GF-D8 (cell line): ENCODE results near the gene MAGI3.
"Not testable (repeated sequence)": the region's sequence is repeated elsewhere in the genome, so short reads cannot be mapped to it uniquely, and the experiment has no call there.

Source experiments
- DNase-seq: peaks from one replicate; lab custom pipeline; 2025; lab: John Stamatoyannopoulos, UW

MAGI3 gene

DNA sequence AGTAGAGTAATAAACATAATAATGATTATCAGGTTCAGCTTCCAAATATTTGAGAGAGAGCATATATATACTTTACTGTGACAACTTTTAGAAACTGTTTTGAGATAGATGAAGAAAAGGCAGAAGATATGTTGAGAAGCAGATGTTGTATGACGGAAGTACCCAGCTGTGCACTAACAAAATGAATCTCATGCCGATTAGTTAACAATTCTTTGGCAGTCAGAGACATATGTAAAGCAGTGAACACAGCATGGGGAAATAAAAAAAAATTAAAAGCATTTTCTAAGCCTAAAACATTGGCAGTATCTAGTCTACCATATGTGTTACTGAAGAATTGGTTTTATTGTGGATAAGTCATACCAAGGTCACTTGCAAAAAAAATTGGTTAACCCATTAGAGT is 51.8 kb downstream of the MAGI3 start:
- DNase-seq: no peak

DNA sequence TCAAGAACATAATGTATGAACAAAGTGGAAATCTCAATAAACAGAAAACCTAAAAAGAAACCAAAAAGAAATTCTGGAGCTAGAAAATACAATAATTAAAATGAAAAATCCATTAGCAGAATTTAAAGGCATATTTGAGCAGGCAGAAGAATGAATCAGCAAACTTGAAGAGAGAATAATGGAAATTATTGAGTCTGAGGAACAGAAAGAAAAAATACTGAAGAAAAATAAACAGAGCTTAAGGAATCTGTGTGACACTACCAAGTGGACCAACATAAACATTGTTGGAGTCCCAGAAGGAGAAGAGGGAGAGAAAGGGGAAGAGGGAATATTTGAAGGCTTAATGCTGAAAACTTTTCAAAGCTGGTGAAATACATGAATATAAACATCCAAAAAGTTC is 54.5 kb downstream of the MAGI3 start:
- no peak for DNase-seq

DNA sequence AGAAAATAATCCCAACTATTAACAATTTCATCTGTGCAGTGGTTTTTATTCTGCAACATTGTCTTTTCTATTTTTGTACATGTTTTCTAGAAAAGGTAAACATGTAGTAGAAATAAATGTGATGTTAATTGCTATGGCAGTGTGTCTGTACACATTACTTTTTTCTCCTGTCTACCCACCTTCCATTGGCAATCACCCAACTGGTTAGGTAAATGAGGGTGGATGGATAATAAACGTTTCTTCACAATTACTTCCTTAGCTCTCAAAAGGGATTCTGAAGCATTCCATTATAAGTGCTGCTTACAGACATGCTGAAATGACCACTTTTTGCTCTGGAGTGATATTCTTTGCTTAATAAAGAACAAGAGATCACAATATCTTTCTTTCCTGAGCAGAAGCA is 61.4 kb downstream of the MAGI3 start:
- no peak for DNase-seq

DNA sequence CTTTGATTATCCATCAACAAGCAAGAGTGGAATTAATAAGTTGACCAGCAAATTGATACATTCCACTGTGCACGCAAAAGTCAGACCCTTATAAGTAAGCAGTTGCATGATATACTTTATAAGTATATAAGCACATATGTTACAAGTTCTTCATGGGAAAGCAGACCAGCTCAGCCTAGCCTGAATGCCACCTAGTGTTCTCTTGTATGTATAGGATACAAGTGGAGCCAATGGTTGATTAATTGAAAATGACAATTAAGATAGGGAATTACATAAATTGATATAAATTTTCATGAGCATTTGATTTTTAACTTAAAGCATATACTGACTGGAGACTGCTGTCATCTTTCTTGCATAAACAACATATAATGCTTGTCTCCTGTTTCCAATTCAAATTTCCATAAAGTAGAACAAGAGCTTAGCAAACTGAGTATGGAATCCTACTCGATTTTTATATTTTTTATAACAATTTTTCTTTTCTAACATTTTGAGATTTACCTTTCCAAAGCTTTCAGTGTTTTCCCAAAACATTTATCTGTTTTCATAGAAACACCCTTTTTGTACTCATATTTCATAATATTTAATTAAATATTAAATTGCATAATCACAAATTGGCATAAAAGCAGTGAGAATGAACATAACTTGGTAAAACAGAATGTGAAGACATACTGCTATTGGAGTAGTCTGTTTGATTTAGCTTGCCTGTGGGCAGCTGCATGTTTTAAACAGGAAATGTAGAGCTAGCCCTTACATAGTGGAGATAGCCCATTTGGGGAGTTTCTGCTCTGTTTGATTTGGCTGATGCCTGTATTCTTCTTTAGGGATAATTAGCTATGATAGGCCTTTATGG is 62.8 kb downstream of the MAGI3 start:
- no peak for DNase-seq

DNA sequence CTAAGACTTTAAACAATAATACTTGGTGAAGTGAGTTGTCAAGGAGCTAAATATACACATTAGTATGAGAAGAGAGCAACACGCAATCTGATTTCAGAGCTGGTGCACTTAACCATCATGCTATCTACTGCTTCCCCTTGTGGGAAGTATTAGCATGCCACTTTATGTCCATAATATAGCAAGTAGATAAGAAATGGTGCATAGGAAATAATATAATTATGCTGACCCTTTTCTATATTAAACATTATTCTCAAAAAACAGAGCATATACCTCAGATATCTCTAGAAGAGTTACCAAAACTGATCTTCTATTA is 63.4 kb downstream of the MAGI3 start:
- no peak for DNase-seq

DNA sequence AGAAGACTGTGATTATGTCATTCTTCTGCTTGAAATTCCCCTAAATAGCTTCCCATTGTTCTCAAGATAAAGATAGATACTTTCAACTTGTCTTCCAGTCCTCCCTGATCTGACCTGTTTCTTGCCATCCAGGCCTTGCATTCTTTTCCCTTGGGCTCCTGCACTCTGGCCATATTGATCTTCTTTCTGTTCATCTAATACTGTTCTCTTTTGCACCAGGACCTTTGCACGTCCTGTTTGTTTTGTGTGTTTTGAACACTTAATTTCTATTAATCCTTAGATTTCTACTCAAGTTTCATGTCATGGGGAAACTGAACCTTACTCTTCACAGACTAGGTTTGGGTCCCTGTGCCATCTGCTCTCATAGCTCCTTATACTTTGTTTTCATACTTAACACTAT is 65.1 kb downstream of the MAGI3 start:
- no peak for DNase-seq

DNA sequence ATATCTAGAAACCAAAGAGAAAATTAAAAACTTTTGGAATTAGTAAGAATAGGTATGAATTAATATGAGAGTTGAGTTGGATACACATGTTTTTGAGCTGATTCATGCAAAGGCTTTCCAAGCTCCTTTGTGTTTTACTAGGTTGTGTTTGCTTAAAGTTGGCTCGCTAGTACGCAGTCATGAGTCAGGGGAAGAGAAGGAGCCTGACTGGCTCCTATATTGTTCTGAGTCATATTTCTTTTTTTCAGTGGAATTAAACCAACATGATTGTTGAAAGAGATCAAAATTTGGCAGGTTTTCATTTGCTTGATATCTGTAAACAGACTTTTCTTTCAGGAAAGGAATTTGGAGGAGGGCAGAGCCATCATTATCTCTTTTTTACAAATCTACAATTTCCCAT is 66.7 kb downstream of the MAGI3 start:
- DNase-seq: no peak

DNA sequence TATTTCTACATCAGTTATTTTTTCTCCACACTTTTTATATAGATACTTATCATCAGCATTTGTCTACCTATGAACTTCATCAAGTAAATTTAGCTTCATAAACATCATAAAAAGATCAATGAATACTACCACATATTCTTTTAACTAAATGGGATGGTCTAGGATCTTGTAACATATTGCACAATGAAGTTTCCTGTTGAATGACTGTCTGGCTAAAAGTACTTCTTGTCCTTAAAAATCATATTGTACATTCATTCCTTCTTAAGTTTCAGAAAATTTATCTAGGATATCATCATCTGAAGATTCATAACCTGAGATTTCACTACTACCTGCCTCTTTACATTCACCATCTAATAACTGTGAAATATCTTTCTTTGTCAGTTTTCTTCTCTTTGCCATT is 69.0 kb downstream of the MAGI3 start:
- no peak for DNase-seq

DNA sequence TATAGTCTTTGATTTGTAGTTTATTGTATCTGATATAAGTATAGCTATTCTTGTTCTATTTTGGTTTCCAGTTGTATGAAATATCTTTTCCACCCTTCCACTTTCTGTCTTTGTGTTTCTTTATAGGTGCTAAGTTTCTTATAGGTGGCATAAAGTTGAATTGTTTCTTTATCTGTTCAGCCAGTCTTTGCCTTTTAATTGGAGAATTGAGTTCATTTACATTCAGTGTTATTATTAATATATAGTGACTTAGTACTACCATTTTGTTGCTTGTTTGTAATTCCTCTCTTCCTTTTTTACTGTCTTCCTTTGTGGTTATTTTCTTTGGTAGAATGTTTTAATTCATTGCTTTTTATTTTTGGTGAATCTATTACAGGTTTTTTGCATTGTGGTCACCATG is 77.7 kb downstream of the MAGI3 start:
- DNase-seq: no peak

DNA sequence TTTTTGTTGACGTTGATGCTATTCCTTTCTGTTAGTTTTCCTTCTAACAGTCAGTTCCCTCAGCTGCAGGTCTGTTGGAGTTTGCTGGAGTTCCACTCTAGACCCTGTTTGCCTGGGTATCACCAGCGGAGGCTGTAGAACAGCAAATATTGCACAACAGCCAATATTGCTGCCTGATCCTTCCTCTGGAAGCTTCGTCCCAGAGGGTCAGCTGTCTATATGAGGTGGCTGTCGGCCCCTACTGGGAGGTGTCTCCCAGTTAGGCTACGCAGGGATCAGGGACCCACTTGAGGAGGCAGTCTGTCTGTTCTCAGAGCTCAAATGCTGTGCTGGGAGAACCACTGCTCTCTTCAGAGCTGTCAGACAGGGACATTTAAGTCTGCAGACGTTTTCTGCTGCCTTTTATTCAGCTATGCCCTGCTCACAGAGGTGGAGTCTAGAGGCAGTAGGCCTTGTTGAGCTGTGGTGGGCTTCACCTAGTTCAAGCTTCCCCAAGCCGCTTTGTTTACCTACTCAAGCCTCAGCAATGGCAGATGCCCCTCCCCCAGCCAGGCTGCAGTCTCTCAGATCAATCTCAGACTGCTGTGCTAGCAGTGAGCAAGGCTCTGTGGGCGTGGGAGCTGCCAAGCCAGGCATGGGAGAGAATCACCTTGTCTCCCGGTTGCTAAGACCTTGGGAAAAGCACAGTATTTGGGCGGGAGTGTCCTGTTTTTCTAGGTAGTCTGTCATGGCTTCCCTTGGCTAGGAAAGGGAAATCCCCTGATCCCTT is 88.3 kb downstream of the MAGI3 start:
- DNase-seq: not testable (repeated sequence)

DNA sequence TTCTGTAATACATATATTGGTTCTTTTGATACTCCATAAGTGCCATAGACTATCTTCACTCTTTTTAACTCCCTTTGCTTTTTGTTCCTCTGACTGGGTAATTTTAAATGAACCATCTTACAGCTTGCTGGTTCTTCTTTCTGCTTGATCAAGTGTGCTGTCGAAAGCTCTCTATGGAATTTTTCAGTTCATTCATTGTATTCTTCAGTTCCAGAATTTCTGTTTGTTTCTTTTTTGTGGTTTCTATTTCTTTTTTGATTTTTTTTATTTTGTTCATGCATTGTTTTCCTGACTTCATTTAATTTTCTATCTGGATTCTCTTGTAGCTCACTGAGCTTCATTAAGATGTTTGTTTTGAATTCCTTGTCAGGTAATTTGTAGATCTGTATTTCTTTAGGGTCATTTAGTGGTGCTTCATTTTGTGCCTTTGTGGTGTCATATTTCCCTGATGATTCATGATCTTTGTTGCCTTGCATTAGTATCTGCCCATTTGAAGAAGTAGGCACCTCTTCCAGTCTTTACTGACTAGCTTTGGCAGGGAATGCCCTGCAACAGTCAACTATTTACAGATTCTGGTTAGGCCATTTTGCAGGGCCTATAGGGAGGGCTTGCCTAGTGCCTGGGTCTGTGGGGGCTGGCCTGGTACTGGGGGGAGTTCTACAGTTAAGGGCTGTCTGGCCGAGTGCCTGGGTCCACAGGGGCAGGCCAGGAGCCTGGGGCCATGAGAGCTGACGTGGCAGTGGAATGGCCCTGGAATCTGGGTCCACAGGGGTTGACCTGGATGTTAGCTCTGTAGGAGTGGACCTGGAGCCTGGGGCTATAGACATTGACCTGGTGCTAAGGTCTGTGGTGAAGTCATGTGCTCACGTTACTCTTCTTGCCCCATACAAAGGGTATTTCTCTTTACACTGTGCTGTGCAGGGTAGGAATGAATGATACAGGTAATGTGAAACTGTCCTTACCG is 89.7 kb downstream of the MAGI3 start:
- no peak for DNase-seq

DNA sequence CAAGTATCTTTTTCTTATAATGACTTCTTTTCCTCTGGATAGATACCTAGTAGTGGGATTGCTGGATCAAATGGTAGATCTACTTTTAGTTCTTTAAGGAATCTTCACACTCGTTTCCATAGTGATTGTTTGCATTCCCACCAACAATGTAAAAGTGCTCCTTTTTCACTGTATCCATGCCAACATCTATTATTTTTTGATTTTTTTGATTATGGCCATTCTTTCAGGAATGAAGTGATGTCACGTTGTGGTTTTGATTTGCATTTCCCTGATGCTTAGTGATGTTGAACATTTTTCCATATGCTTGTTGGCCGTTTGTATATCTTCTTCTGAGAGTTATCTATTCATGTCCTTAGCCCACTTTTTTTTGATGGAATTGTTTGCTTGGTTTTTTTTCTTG is 94.8 kb downstream of the MAGI3 start:
- DNase-seq: not testable (repeated sequence)

DNA sequence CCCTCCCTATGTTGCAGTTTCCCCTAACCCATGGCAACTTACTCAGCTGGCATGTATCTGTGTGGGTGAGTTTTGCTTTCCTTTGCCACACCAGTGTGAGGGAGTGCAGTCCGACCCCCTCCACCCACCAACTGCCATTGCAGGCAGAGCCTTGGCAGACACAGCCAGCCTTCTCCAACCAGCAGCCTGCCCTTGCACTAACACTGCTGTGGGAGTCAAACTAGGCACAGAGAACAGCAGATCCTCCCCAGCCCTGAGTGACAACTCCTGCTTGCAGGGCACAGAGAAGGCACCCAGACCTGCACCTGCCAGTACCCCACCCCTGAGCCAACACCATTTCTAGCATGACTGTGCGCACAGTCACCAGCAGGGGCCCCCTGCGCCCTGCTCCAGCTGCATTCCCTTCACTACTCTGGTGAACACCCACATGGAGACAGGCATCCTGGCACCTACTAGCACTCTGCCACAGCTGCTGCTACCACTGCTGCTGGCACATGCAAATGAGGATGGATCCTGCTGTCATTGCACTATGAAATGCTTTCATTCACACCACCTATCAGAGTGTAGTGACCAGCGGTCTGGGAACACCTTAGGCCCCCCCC is 98.4 kb downstream of the MAGI3 start:
- DNase-seq: no peak

DNA sequence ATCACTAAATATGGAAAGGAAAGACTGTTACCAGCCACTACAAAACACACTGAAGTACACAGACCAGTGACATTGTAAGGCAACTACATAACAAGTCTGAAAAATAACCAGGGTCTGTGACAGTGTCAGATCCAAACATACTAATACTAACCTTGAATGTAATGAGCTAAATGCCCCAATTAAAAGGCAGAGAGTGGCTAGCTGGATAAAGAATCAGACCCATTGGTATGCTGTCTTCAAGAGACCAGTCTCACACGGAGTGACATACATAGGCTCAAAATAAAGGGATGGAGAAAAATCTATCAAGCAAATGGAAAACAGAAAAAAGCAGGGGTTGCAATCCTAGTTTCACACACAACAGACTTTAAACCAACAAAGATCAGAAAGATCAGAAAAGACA is 100.1 kb downstream of the MAGI3 start:
- no peak for DNase-seq

DNA sequence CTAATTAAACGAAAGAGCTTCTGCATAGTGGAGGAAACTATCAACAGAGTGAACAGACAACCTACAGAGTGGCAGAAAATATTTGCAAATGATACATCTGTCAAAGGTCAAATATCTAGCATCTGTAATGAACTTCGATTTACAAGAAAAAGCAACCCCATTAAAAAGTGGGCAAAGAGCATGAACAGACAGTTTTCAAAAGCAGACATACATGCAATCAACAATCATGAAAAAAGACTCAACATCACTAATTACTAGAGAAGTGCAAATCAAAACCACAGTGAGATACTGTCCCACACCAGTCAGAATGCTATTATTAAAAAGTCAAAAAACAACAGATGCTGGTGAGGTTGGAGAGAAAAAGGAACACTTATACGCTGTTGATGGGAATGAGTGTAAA is 103.2 kb downstream of the MAGI3 start:
- DNase-seq: no peak

DNA sequence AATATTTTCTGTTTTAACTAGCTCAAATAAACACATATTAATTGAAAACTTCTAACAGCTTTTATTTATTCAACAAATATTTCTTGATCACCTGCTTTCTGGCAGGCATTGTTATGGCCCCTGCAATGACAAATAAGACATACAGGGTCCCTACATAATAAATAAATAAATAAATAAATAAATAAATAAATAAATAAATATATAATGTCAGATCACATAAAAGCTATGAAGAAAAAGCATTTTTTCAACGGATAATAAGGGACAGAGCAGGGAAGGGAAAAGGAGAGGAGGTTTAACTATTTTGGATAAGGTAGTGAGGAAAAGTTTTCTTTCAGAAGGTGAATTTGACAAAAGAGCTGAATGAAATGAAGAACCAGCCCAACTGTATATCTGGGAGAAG is 115.0 kb downstream of the MAGI3 start:
- DNase-seq: no peak

DNA sequence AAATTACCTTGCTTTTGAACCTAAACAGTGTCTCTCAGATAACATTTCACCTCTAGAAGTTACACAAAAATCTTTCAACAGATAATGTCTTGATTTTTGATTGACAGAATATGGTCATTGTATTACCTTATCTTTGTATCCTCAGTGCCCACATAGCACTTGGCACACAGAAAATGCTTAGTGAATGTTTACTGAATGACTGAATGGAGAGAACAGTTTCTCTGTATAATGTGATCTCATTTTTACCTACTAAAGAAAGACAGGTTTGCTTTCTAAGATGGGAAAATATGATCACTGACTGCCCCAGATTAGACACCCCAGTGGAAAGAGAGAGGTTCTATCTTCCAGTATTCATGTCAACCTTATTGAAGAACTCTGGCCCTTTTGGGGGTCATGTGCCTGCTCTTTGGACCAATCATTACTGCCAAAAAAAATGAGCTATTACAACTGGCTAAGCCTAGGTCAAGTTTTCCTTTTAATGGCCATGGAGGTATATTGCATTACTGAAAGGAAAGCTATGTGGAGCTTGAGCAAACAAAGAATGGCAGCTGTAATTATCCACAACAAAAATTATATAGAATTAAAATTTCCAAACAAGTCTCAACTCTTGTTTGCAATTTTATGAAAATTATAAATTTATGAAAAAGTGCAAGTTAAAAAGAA is 117.4 kb downstream of the MAGI3 start:
- no peak for DNase-seq

DNA sequence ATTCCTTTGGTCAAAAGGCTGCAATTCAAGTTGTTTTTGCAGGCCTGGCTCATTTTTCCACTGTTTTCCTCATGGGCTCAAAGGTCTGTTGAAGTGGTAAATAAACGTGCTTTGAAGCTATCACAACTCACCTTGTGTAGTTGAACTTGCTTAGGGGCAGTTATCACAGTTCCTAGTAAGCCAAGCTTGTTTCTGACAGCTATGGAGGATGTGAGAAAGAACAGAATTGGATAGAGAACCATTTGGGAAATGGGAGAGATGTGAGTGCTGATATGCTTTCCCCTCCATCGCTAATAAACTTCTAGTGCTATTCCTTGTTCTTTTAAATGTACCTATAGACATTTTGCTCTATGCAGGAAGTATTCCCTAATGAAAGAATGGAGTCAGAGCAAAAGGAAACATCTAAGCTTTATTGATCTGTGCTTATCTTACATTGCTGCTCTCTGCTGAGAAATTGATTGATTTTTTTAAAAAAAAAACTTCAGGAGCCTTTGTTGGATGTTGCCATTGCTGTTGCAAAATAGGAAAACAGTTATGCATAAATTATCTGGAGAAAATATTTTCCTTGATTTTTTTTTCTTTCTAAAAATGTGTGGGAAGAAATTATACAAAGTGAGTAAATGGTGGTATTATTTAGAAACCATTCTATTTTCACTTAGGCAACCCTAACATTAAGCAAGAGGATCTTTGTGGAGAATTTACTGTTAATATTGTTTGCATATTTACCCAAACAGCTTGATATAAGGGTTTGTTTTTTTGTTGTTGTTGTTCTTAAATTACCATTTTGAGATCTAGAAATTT is 118.2 kb downstream of the MAGI3 start:
- DNase-seq: no peak

DNA sequence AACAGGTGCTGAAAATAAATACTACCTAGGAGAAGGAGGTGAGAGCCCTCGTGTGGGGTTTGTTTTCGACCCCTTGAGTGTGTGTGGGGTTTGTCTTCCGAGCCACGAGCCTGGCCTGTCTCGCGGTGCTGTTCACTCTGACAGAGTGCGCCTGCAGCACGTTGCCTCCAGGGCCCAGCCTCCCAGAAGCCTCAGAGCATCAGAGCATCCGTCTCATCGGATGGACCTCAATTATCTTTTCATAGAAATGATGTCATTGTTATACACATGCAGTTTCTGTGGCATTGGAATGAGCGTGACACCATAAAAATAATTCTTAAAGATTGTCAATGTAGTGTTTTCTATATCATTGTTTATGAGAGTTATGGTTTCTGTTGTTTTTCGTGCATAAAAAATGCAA is 119.5 kb downstream of the MAGI3 start:
- DNase-seq: not testable (repeated sequence)

DNA sequence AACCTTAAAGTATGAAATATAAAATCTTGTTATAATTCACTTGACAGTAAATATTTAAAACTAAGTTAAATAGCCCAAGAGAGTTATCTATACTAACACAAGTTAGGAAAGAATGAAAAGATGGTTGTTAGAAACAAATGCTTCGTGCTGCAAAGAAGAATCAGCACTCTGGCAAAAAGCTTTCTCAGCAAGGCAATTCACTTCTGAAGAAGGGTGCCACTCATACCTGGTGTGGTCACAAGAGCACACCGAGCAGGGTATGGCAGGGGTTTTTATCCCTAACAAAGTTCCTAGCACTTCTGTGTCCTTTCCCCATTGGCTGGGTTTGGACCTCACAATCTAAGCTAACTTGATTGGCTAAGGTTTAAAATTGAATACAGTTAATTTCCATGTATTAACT is 121.0 kb downstream of the MAGI3 start:
- DNase-seq: no peak

DNA sequence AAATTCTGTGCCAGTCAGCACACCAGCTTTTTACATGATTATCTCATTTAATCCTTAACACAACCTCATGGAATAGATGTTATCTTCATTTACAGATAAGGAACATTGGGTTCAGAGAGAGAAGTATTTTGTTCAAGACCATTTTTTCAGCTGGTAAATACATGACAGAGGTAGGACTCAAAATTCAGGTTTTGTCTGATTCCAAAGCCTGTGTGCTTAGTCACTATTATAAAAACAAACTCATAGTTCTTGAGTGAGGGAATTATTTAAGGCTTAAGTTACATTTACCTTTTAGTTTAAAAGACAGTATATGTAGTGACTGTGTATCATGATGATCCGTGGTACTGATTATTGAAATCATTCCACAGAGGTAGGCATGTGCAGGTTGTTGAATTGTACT is 125.2 kb downstream of the MAGI3 start:
- DNase-seq: no peak
